CD14-positive monocyte (primary cell): ENCODE results near the gene AMOTL2. TPM values are rescaled to one million over a fixed set of nuclear protein-coding genes. Genes with fewer than 3 reads are reported as not detected.

Experiments
- DNase-seq, 3 donors: peaks; one replicate each; pipeline ENCODE4 v3.0.0-alpha.2; 2011 to 2022
- H2AFZ ChIP-seq: 2 replicates; pipeline ENCODE4 v1.6.0; 2012; ENCODE audit warnings: mild to moderate bottlenecking, low read depth, low read length, inconsistent platforms; ENCODE audit not compliant: insufficient read depth, poor library complexity, severe bottlenecking
- H3K27ac ChIP-seq, 2 donors: 1 replicate in 1 of 2; 2 replicates in 1 of 2; pipeline ENCODE4 v1.5.1; 2012 to 2013; ENCODE audit warnings: low read length in 2 of 2, control low read depth in 1 of 2, inconsistent platforms in 1 of 2, low read depth in 1 of 2, mild to moderate bottlenecking in 1 of 2
- H3K27me3 ChIP-seq, 2 donors: one replicate each; pipeline versions ENCODE4 v1.6.0 to v1.6.1; 2011 to 2013; ENCODE audit warnings: low read length in 2 of 2; ENCODE audit not compliant: control insufficient read depth in 2 of 2, insufficient read depth in 2 of 2
- H3K36me3 ChIP-seq, 2 donors: replicated peaks in 1 of 2; 1 replicate in 1 of 2; 2 replicates in 1 of 2; pipeline versions ENCODE4 v1.5.1 to v1.6.1; 2012 to 2013; ENCODE audit warnings: low read length in 2 of 2, control low read depth in 1 of 2, inconsistent platforms in 1 of 2, mild to moderate bottlenecking in 1 of 2; ENCODE audit not compliant: insufficient read depth in 2 of 2, control insufficient read depth in 1 of 2
- H3K4me1 ChIP-seq, 2 donors: 1 replicate in 1 of 2; 2 replicates in 1 of 2; pipeline versions ENCODE4 v1.5.1 to v1.6.1; 2012 to 2013; ENCODE audit warnings: low read length in 2 of 2, control low read depth in 1 of 2, inconsistent platforms in 1 of 2, mild to moderate bottlenecking in 1 of 2, moderate library complexity in 1 of 2; ENCODE audit not compliant: insufficient read depth in 2 of 2, control insufficient read depth in 1 of 2
- H3K4me2 ChIP-seq: replicated peaks from 2 replicates; pipeline ENCODE3; 2012; ENCODE audit warnings: low read length, moderate library complexity, mild to moderate bottlenecking; ENCODE audit not compliant: poor library complexity, severe bottlenecking; ENCODE audit errors: extremely low read depth
- H3K4me3 ChIP-seq, 3 experiments: fragments of 200-600 bp in 1 of 3; sonication (generic) in 1 of 3; replicated peaks in 1 of 3; 1 replicate in 2 of 3; 2 replicates in 1 of 3; pipeline ENCODE4 v1.5.1; 2011 to 2013; ENCODE audit warnings: low read length in 3 of 3, mild to moderate bottlenecking in 3 of 3, control low read depth in 2 of 3, low read depth in 2 of 3, inconsistent platforms in 1 of 3, moderate library complexity in 1 of 3
- H3K79me2 ChIP-seq: 2 replicates; pipeline ENCODE4 v1.6.0; 2012; ENCODE audit warnings: mild to moderate bottlenecking, control low read depth, inconsistent platforms, low read length, moderate library complexity; ENCODE audit not compliant: insufficient read depth
- H3K9ac ChIP-seq: 2 replicates; pipeline ENCODE4 v1.6.0; 2017; ENCODE audit warnings: low read length, mild to moderate bottlenecking; ENCODE audit not compliant: insufficient read depth, poor library complexity, severe bottlenecking
- H3K9me3 ChIP-seq, 2 donors: replicated peaks in 1 of 2; 1 replicate in 1 of 2; 2 replicates in 1 of 2; pipeline versions ENCODE4 v1.5.1 to v1.6.1; 2012 to 2013; ENCODE audit warnings: low read length in 2 of 2, control low read depth in 1 of 2; ENCODE audit not compliant: control insufficient read depth in 1 of 2, insufficient read depth in 1 of 2
- H4K20me1 ChIP-seq: 2 replicates; pipeline ENCODE4 v1.6.0; 2012; ENCODE audit warnings: mild to moderate bottlenecking, low read length, control low read depth, moderate library complexity; ENCODE audit not compliant: insufficient read depth
- H3K27ac Mint-ChIP-seq, 7 donors: one replicate each; pipeline ENCODE4 v1.8.0; 2020; ENCODE audit warnings: mild to moderate bottlenecking in 7 of 7, mixed read lengths in 7 of 7, moderate library complexity in 6 of 7, inconsistent platforms in 2 of 7
- H3K27me3 Mint-ChIP-seq, 3 donors: one replicate each; pipeline ENCODE4 v1.8.0; 2021 to 2022; ENCODE audit warnings: low read depth in 3 of 3, mild to moderate bottlenecking in 3 of 3, mixed read lengths in 3 of 3, moderate library complexity in 3 of 3, inconsistent platforms in 1 of 3
- H3K36me3 Mint-ChIP-seq, 2 donors: one replicate each; pipeline ENCODE4 v1.8.0; 2020; ENCODE audit warnings: mixed read lengths in 2 of 2, inconsistent platforms in 1 of 2, mild to moderate bottlenecking in 1 of 2
- H3K4me1 Mint-ChIP-seq: one replicate; pipeline ENCODE4 v1.8.0; 2020; ENCODE audit warnings: mild to moderate bottlenecking, mixed read lengths
- H3K4me3 Mint-ChIP-seq, 2 donors: one replicate each; pipeline ENCODE4 v1.8.0; 2020; ENCODE audit warnings: mild to moderate bottlenecking in 2 of 2, mixed read lengths in 2 of 2, moderate library complexity in 1 of 2
- H3K9me3 Mint-ChIP-seq, 7 donors: one replicate each; pipeline ENCODE4 v1.8.0; 2020 to 2022; ENCODE audit warnings: mixed read lengths in 7 of 7, mild to moderate bottlenecking in 6 of 7, moderate library complexity in 6 of 7, inconsistent platforms in 2 of 7
- CTCF ChIP-seq: fragments of 200-600 bp; IDR thresholded peaks from one replicate; pipeline ENCODE4 v1.8.0; 2022; ENCODE audit warnings: antibody characterized with exemption, mild to moderate bottlenecking
- WGBS: methylation state at CpG from one replicate; pipeline ENCODE4 v1.1.5; 2013; ENCODE audit warnings: missing lambda C conversion rate; ENCODE audit not compliant: insufficient coverage; 5-methylcytosine and 5-hydroxymethylcytosine counted together
- intact Hi-C, 2 donors: fragments of 100-400 bp; cut with micrococcal nuclease; formaldehyde crosslinking; loops; one replicate each; pipeline versions ENCODE4 v1.15.0 to v1.15.1; 2023
- polyA plus RNA-seq, 3 donors: library from polyadenylated mRNA; depleted of rRNA in 1 of 3; unstranded in 2 of 3; stranded (reverse) in 1 of 3; fragments of 300-500 nt in 2 of 3; fragments of >200 nt in 1 of 3; fragmentation: Illumina TruSeq in 2 of 3; gene quantifications; 1 replicate in 2 of 3; 2 replicates in 1 of 3; pipeline ENCODE4 v1.2.3, GENCODE V29; 2012 to 2021

AMOTL2 gene
- polyA plus RNA-seq, 3 donors: 0.01 TPM; not detected in 2

DNA sequence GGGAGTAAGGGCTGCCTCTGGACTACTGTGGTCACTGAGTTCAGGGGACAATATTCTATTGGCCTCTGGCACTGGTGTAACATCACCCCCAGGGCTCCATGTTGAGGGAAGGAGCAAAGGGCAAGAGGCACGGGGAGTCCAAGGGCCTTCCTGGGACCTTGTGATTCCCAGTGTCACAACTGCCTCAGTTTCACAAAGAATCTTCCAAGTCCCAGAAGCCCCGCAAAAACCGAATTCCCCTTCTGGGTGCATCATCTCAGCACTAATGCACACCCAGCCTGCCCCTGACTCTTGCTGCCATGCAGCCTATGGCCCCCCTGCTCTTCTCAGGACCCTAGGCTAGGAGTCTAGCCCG, 5.5 kb downstream of the AMOTL2 start:
- Histone ChIP-seq H3K4me3 (no peak overlapping the region), H3K4me2 (no peak overlapping the region), H3K27ac (no peak overlapping the region), H2AFZ (no peak overlapping the region), H3K27me3 (peaks cover 11 to 31% of the 10 kb centered on the region in 2 donors), H3K4me1 (peaks cover 4 to 7% of the 10 kb centered on the region in 2 donors), H4K20me1 (no peaks in the 10 kb centered on the region), H3K36me3 (no peaks in the 10 kb centered on the region), H3K9ac (no peak overlapping the region), H3K79me2 (no peaks in the 10 kb centered on the region), H3K9me3 (no peaks in the 10 kb centered on the region)
- TF ChIP-seq CTCF: no peak
- peaks cover 14% of the 10 kb centered on the region for H3K4me1 Mint-ChIP-seq
- intact Hi-C loops: no loop called here
- H3K27me3 Mint-ChIP-seq: peaks cover 32 to 50% (median 38%) of the 10 kb centered on the region in 3 donors
- H3K9me3 Mint-ChIP-seq: peaks cover 0 to 9% (median 0%) of the 10 kb centered on the region in 7 donors
- H3K36me3 Mint-ChIP-seq: no peaks in the 10 kb centered on the region
- H3K4me3 Mint-ChIP-seq: no peak overlapping the region
- DNase-seq: no peak
- 100% methylated on average over 2 of the region's 4 CpGs for WGBS
- no peak overlapping the region for H3K27ac Mint-ChIP-seq

DNA sequence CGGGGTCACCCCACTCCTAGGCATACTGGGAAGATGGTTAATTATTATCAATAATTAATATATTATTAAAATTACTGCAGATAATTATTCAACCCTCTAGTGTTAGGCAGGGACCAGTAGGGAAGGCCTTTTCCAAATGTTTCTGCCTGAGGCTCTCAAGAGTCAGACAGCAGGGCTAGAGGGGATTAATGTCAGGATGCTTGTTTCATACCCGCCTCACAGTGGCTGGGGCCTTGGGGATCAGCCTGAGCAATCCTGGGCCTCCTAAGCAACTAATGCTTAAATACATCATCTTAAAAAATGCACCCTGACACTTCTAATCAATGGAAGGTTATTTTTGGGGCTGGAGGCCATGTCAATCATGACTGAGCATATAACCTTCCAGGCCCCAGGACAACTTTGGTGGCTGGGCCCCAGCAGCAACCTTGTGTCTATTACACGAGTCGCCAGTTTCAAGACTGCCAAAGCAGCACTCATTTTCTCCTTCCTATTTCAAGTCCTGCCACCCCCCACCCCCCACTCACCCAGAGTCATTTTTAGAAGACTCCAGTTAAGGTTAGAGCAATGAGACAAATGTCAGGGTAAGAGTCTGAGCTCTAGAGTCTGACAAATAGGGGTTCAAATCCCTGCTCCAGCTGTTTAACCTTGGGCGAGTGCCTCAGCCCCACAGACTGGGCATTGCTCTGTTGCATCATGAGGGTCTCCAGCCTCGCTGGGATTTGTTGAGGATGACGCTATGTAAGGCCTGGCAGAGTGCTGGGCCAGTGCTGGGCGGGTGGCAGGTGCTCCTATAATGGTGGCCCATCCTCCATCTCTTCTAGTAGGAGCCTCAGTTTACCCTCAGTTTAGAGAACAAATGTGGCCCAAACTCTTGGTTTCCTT, 6.1 kb downstream of the AMOTL2 start:
- H3K27ac Mint-ChIP-seq: no peak overlapping the region
- no peak for DNase-seq
- no peak overlapping the region for H2AFZ ChIP-seq
- H3K4me3 Mint-ChIP-seq: no peak overlapping the region
- no peak overlapping the region for H3K27ac ChIP-seq
- no peaks in the 10 kb centered on the region for H3K36me3 Mint-ChIP-seq
- no peaks in the 10 kb centered on the region for H3K79me2 ChIP-seq
- intact Hi-C loops: no loop called here
- H3K27me3 ChIP-seq: peaks cover 8 to 31% of the 10 kb centered on the region in 2 donors
- H3K4me3 ChIP-seq: no peak overlapping the region
- no peak overlapping the region for H3K4me2 ChIP-seq
- H3K9me3 Mint-ChIP-seq: peaks cover 0 to 6% (median 0%) of the 10 kb centered on the region in 7 donors
- no peaks in the 10 kb centered on the region for H3K9me3 ChIP-seq
- no peak overlapping the region for H3K9ac ChIP-seq
- peaks cover 13% of the 10 kb centered on the region for H3K4me1 Mint-ChIP-seq
- peaks cover 33 to 50% (median 38%) of the 10 kb centered on the region in 3 donors for H3K27me3 Mint-ChIP-seq
- H3K36me3 ChIP-seq: no peaks in the 10 kb centered on the region
- H3K4me1 ChIP-seq: peaks cover 7 to 9% of the 10 kb centered on the region in 2 donors
- no peak for TF ChIP-seq CTCF
- 92% methylated on average over 3 of the region's 8 CpGs for WGBS
- H4K20me1 ChIP-seq: no peaks in the 10 kb centered on the region
